Measurements from ENCODE around the gene PPARD. TPM values are rescaled to one million over a fixed set of nuclear protein-coding genes. Genes with fewer than 3 reads are reported as not detected.
"Not testable (repeated sequence)": the region's sequence is repeated elsewhere in the genome, so short reads cannot be mapped to it uniquely, and the experiment has no call there.

The PPARD gene
- total RNA-seq, 4 donors from 2014 or later, result 1.5 to 26.6 (median 7.8) TPM

- no peak overlapping the region for H3K27ac ChIP-seq
- no peaks in the 10 kb centered on the region for H3K27me3 ChIP-seq
- no peak overlapping the region for H3K4me3 ChIP-seq
- H3K9me3 ChIP-seq, result no peaks in the 10 kb centered on the region
- intact Hi-C loops (cut with DNase I; ENCODE audit: low total_unique reads), result no loop called here
- H3K36me3 ChIP-seq, result no peaks in the 10 kb centered on the region
- no peak for DNase-seq
- H3K4me1 ChIP-seq, result no peaks in the 10 kb centered on the region
- TF ChIP-seq CTCF (IDR thresholded peaks at IDR 0.05), result no peak
- TF ChIP-seq POLR2A (IDR thresholded peaks at IDR 0.05), result no peak
Measured at GRCh38 chr6:35388772-35389352, 46.5 kb downstream of the PPARD start.

GRCh38 chr6:35389386-35389785 lies 47.0 kb downstream of the PPARD start:
- H3K27me3 ChIP-seq; H3K36me3 ChIP-seq; H3K4me3 ChIP-seq; H3K4me1 ChIP-seq; H3K9me3 ChIP-seq; DNase-seq; intact Hi-C loops (cut with DNase I; ENCODE audit: low total_unique reads); H3K27ac ChIP-seq: not testable (repeated sequence)

- Histone ChIP-seq H3K27ac (no peak overlapping the region), H3K4me1 (no peaks in the 10 kb centered on the region), H3K4me3 (no peak overlapping the region), H3K27me3 (no peaks in the 10 kb centered on the region), H3K36me3 (no peaks in the 10 kb centered on the region), H3K9me3 (no peaks in the 10 kb centered on the region)
- TF ChIP-seq POLR2A (IDR thresholded peaks at IDR 0.05), result no peak
- no peak for TF ChIP-seq CTCF (IDR thresholded peaks at IDR 0.05)
- no peak for DNase-seq
- intact Hi-C loops (cut with DNase I; ENCODE audit: low total_unique reads), result no loop called here
Measured at GRCh38 chr6:35391240-35391968, 49.0 kb downstream of the PPARD start.

GRCh38 chr6:35392111-35392702 lies 49.8 kb downstream of the PPARD start:
- no peaks in the 10 kb centered on the region for H3K9me3 ChIP-seq
- intact Hi-C loops (cut with DNase I; ENCODE audit: low total_unique reads), result no loop called here
- no peak overlapping the region for H3K4me3 ChIP-seq
- no peak for TF ChIP-seq POLR2A (IDR thresholded peaks at IDR 0.05)
- no peak for TF ChIP-seq CTCF (IDR thresholded peaks at IDR 0.05)
- DNase-seq, result peak in 1 of 2 donors; percentile 29
- no peak overlapping the region for H3K27ac ChIP-seq
- no peaks in the 10 kb centered on the region for H3K27me3 ChIP-seq
- H3K4me1 ChIP-seq, result no peaks in the 10 kb centered on the region
- no peaks in the 10 kb centered on the region for H3K36me3 ChIP-seq

- Histone ChIP-seq H3K27me3 (no peaks in the 10 kb centered on the region), H3K4me3 (no peak overlapping the region), H3K27ac (no peak overlapping the region), H3K4me1 (no peaks in the 10 kb centered on the region), H3K36me3 (no peaks in the 10 kb centered on the region), H3K9me3 (no peaks in the 10 kb centered on the region)
- TF ChIP-seq POLR2A (IDR thresholded peaks at IDR 0.05) (no peak), CTCF (IDR thresholded peaks at IDR 0.05) (no peak)
- intact Hi-C loops (cut with DNase I; ENCODE audit: low total_unique reads), result no loop called here
- no peak for DNase-seq
Measured at GRCh38 chr6:35392773-35393672, 50.7 kb downstream of the PPARD start.

All from uterus (tissue), 4 donors.